HepG2 (cell line): ENCODE data around the gene VENTX. TPM values are rescaled to one million over a fixed set of nuclear protein-coding genes. Genes with fewer than 3 reads are reported as not detected.

Source experiments
- ARNT ChIP-seq: fragments of 450-650 bp; IDR thresholded peaks from 2 replicates; pipeline ENCODE4 v1.6.1; 2017
- CAMTA2 ChIP-seq: sonication (generic); formaldehyde crosslinking; IDR thresholded peaks from 2 replicates; pipeline ENCODE4 v1.4.0; 2020; ENCODE audit warnings: mild to moderate bottlenecking, missing genetic modification reagents, borderline replicate concordance
- EP300 ChIP-seq, 3 experiments: sonication (generic) in 1 of 3; formaldehyde crosslinking in 1 of 3; IDR thresholded peaks; 2 replicates each; pipeline versions ENCODE4 v1.5.1 to v1.6.1; 2011 to 2020; ENCODE audit warnings: low read depth in 2 of 3, low read length in 2 of 3, borderline replicate concordance in 1 of 3, improper control_type of control experiment in 1 of 3, mild to moderate bottlenecking in 1 of 3, missing genetic modification reagents in 1 of 3, moderate library complexity in 1 of 3
- FOXO1 ChIP-seq: sonication (generic); formaldehyde crosslinking; IDR thresholded peaks from 2 replicates; pipeline ENCODE4 v1.4.0; 2020; ENCODE audit warnings: missing genetic modification reagents
- KLF16 ChIP-seq, 2 experiments: sonication (generic) in 1 of 2; formaldehyde crosslinking in 1 of 2; IDR thresholded peaks; 2 replicates each; pipeline versions ENCODE4 v1.6.1 to v1.8.0; 2016 to 2023; ENCODE audit warnings: missing genetic modification reagents in 2 of 2, missing compliant biosample characterization in 1 of 2
- MXI1 ChIP-seq: IDR thresholded peaks from 3 replicates; pipeline ENCODE4 v1.6.1; 2012; ENCODE audit warnings: low read depth, low read length, inconsistent platforms, borderline replicate concordance
- PAX8 ChIP-seq: sonication (generic); formaldehyde crosslinking; IDR thresholded peaks from 2 replicates; pipeline ENCODE4 v1.8.0; 2022; ENCODE audit warnings: mild to moderate bottlenecking, missing genetic modification reagents, borderline replicate concordance
- RXRA ChIP-seq: sonication (generic); formaldehyde crosslinking; IDR thresholded peaks from 2 replicates; pipeline ENCODE4 v1.5.1; 2020; ENCODE audit warnings: missing genetic modification reagents
- SRSF1 ChIP-seq: fragments of 200-400 bp; formaldehyde crosslinking; optimal IDR thresholded peaks from 2 replicates; pipeline ENCODE3; 2017; ENCODE audit warnings: mild to moderate bottlenecking, low read depth, low read length, moderate library complexity
- TBP ChIP-seq: sonication (generic); formaldehyde crosslinking; IDR thresholded peaks from 2 replicates; pipeline ENCODE4 v1.5.0; 2020; ENCODE audit warnings: missing genetic modification reagents
- TBX3 ChIP-seq: fragments of 450-650 bp; IDR thresholded peaks from 2 replicates; pipeline ENCODE4 v1.6.1; 2017; ENCODE audit warnings: antibody characterized with exemption, mild to moderate bottlenecking, inconsistent platforms, borderline replicate concordance
- YEATS4 ChIP-seq: sonication (generic); formaldehyde crosslinking; IDR thresholded peaks from 2 replicates; pipeline ENCODE4 v1.4.0; 2020; ENCODE audit warnings: missing genetic modification reagents, borderline replicate concordance
- ZKSCAN8 ChIP-seq: IDR thresholded peaks from 2 replicates; pipeline ENCODE4 v1.6.1; 2016; ENCODE audit warnings: borderline replicate concordance, missing genetic modification reagents, missing compliant biosample characterization
- ZNF547 ChIP-seq: sonication (generic); formaldehyde crosslinking; IDR thresholded peaks from 2 replicates; pipeline ENCODE4 v1.5.1; 2020; ENCODE audit warnings: mild to moderate bottlenecking, missing genetic modification reagents
- ZNF570 ChIP-seq: sonication (generic); formaldehyde crosslinking; IDR thresholded peaks from 2 replicates; pipeline ENCODE4 v1.4.0; 2020; ENCODE audit warnings: mild to moderate bottlenecking, missing genetic modification reagents, borderline replicate concordance
- polyA plus RNA-seq, 8 experiments: library from polyadenylated mRNA; depleted of rRNA in 3 of 8; stranded (reverse) in 7 of 8; unstranded in 1 of 8; fragments of >200 nt; fragmentation: Illumina TruSeq in 4 of 8; extraction: Trizol in 4 of 8; gene quantifications; 2 replicates each; pipeline versions ENCODE4 v1.2.1 to v1.2.3, GENCODE V29; 2011 to 2016; ENCODE audit warnings: low read depth in 4 of 8, missing spikeins in 1 of 8, mixed read lengths in 1 of 8; ENCODE audit not compliant: insufficient read depth in 1 of 8
- total RNA-seq, 5 experiments: library from RNA; depleted of rRNA; stranded (reverse); fragments of >200 nt; fragmentation: Illumina TruSeq; extraction: Trizol; gene quantifications; 2 replicates each; pipeline ENCODE4 v1.2.3, GENCODE V29; 2016; ENCODE audit warnings: low read depth in 1 of 5
- TF ChIP-seq, protein P1 (sequence below): sonication (generic); formaldehyde crosslinking; IDR thresholded peaks from 2 replicates; pipeline ENCODE4 v1.4.0; 2020; ENCODE audit warnings: missing genetic modification reagents, borderline replicate concordance
- TF ChIP-seq, protein P2 (sequence below): sonication (generic); formaldehyde crosslinking; IDR thresholded peaks from 2 replicates; pipeline ENCODE4 v1.5.0; 2020; ENCODE audit warnings: mild to moderate bottlenecking, missing genetic modification reagents
- TF ChIP-seq, protein P3 (sequence below): IDR thresholded peaks from 2 replicates; pipeline ENCODE4 v1.6.1; 2018; ENCODE audit warnings: missing genetic modification reagents

The VENTX gene
- total and polyA plus RNA-seq, 2 of the 13 experiments (the other 11 are each of a cell fraction or from before 2014, with no cell fraction given): not detected

DNA sequence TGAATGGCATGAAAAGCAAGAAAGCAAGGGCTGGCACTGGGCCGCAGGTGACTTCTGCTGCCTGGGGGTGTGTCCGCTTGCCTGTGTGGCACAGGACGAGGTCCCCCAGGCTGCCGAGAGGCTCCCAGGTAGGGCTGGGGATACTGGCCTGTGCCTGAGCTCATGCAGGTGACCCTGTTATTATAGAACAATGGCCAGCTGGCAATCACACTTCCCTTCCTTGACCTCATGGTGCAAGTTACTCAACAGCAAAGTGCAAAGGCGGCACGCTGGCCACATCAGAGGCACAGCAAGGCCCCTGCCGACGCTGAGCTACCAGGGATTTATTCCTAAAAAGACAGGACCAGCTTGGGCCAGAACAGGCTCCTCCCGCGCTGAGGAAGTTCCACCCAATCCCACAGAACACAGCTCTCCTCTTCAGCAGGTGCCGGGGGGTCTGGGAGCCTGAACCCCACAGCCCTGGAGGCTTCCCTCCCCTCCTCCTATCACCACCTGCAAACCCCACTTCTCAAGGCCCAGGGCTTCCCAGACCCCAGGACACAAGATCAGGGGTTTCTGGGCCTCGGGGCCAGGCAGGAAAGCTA lies 40.4 kb downstream of the VENTX start (continued):
- TF ChIP-seq, protein P1, sequence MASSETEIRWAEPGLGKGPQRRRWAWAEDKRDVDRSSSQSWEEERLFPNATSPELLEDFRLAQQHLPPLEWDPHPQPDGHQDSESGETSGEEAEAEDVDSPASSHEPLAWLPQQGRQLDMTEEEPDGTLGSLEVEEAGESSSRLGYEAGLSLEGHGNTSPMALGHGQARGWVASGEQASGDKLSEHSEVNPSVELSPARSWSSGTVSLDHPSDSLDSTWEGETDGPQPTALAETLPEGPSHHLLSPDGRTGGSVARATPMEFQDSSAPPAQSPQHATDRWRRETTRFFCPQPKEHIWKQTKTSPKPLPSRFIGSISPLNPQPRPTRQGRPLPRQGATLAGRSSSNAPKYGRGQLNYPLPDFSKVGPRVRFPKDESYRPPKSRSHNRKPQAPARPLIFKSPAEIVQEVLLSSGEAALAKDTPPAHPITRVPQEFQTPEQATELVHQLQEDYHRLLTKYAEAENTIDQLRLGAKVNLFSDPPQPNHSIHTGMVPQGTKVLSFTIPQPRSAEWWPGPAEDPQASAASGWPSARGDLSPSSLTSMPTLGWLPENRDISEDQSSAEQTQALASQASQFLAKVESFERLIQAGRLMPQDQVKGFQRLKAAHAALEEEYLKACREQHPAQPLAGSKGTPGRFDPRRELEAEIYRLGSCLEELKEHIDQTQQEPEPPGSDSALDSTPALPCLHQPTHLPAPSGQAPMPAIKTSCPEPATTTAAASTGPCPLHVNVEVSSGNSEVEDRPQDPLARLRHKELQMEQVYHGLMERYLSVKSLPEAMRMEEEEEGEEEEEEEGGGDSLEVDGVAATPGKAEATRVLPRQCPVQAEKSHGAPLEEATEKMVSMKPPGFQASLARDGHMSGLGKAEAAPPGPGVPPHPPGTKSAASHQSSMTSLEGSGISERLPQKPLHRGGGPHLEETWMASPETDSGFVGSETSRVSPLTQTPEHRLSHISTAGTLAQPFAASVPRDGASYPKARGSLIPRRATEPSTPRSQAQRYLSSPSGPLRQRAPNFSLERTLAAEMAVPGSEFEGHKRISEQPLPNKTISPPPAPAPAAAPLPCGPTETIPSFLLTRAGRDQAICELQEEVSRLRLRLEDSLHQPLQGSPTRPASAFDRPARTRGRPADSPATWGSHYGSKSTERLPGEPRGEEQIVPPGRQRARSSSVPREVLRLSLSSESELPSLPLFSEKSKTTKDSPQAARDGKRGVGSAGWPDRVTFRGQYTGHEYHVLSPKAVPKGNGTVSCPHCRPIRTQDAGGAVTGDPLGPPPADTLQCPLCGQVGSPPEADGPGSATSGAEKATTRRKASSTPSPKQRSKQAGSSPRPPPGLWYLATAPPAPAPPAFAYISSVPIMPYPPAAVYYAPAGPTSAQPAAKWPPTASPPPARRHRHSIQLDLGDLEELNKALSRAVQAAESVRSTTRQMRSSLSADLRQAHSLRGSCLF (CRISPR knock-in tag): no peak
- no peak for TF ChIP-seq CAMTA2 (CRISPR knock-in tag)
- TF ChIP-seq SRSF1: no peak
- TF ChIP-seq, protein P2, sequence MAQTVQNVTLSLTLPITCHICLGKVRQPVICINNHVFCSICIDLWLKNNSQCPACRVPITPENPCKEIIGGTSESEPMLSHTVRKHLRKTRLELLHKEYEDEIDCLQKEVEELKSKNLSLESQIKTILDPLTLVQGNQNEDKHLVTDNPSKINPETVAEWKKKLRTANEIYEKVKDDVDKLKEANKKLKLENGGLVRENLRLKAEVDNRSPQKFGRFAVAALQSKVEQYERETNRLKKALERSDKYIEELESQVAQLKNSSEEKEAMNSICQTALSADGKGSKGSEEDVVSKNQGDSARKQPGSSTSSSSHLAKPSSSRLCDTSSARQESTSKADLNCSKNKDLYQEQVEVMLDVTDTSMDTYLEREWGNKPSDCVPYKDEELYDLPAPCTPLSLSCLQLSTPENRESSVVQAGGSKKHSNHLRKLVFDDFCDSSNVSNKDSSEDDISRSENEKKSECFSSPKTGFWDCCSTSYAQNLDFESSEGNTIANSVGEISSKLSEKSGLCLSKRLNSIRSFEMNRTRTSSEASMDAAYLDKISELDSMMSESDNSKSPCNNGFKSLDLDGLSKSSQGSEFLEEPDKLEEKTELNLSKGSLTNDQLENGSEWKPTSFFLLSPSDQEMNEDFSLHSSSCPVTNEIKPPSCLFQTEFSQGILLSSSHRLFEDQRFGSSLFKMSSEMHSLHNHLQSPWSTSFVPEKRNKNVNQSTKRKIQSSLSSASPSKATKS (CRISPR knock-in tag): no peak
- TF ChIP-seq, protein P3, sequence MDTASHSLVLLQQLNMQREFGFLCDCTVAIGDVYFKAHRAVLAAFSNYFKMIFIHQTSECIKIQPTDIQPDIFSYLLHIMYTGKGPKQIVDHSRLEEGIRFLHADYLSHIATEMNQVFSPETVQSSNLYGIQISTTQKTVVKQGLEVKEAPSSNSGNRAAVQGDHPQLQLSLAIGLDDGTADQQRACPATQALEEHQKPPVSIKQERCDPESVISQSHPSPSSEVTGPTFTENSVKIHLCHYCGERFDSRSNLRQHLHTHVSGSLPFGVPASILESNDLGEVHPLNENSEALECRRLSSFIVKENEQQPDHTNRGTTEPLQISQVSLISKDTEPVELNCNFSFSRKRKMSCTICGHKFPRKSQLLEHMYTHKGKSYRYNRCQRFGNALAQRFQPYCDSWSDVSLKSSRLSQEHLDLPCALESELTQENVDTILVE (CRISPR knock-in tag): no peak
- peak; percentile 79 for TF ChIP-seq RXRA (CRISPR knock-in tag)
- no peak for TF ChIP-seq EP300 (IDR thresholded peaks at IDR 0.05; ENCODE audit: low read depth in 2 of 2, low read length in 2 of 2)
- 0 out of 2 replicates have a peak, but pooled peaks have one; percentile 19 for TF ChIP-seq EP300 (CRISPR knock-in tag; IDR thresholded peaks at IDR 0.05; ENCODE audit: borderline replicate concordance)
- no peak for TF ChIP-seq ZNF547 (CRISPR knock-in tag)
- TF ChIP-seq TBP: no peak
- no peak for TF ChIP-seq KLF16 (CRISPR knock-in tag; IDR thresholded peaks at IDR 0.05)
- TF ChIP-seq ZKSCAN8 (CRISPR knock-in tag): no peak
- no peak for TF ChIP-seq TBX3
- TF ChIP-seq FOXO1 (CRISPR knock-in tag): no peak
- no peak for TF ChIP-seq ZNF570
- no peak for TF ChIP-seq PAX8 (CRISPR knock-in tag)
- TF ChIP-seq MXI1: no peak
- TF ChIP-seq YEATS4: no peak
- no peak for TF ChIP-seq ARNT
